Lower lobe of right lung (tissue), 2 donors: ENCODE data around the gene TAL1. TPM values are rescaled to one million over a fixed set of nuclear protein-coding genes. Genes with fewer than 3 reads are reported as not detected.
A peak's percentile ranks its signal among the peaks of the same experiment; 100 is the strongest.

Experiments used
- ATAC-seq, 2 donors: fragments of 200-7000 bp; cut with Tn5 transposase; one replicate each; pipeline ENCODE4 v1.9.1; 2020 to 2022; ENCODE audit warnings: mild to moderate bottlenecking in 2 of 2, moderate library complexity in 2 of 2
- DNase-seq: peaks from one replicate; pipeline ENCODE4 v3.0.0-alpha.2; 2020
- H3K27ac ChIP-seq: fragments of 200-600 bp; one replicate; pipeline ENCODE4 v1.8.0; 2022
- H3K27me3 ChIP-seq: fragments of 200-600 bp; one replicate; pipeline ENCODE4 v1.8.0; 2022; ENCODE audit warnings: low read depth
- H3K36me3 ChIP-seq: fragments of 200-600 bp; one replicate; pipeline ENCODE4 v1.8.0; 2022; ENCODE audit warnings: mild to moderate bottlenecking
- H3K4me1 ChIP-seq: fragments of 200-600 bp; one replicate; pipeline ENCODE4 v1.8.0; 2022
- H3K4me3 ChIP-seq: fragments of 200-600 bp; one replicate; pipeline ENCODE4 v1.8.0; 2022; ENCODE audit warnings: mild to moderate bottlenecking
- H3K9me3 ChIP-seq: fragments of 200-600 bp; one replicate; pipeline ENCODE4 v1.8.0; 2022
- intact Hi-C: fragments of 100-400 bp; cut with DNase I; formaldehyde crosslinking; loops from one replicate; pipeline ENCODE4 v1.11.0; 2022
- total RNA-seq: library from RNA; stranded (reverse); fragmentation: NEBNext Ultra II Directional; extraction: Animal tissue kit (Norgen Biotek cat#: 25700); gene quantifications from one replicate; pipeline ENCODE4 v1.2.1, GENCODE V29; 2021
- TF ChIP-seq, protein P1 (sequence below): fragments of 200-600 bp; IDR thresholded peaks from one replicate; pipeline ENCODE4 v1.8.0; 2022; ENCODE audit warnings: antibody characterized with exemption, mild to moderate bottlenecking
- donor health status: DM: no; HTN: yes; CAD: no; lungs with severe emphysema.

TAL1 gene
- total RNA-seq, 1 donor from 2014 or later, result 15.4 TPM

DNA sequence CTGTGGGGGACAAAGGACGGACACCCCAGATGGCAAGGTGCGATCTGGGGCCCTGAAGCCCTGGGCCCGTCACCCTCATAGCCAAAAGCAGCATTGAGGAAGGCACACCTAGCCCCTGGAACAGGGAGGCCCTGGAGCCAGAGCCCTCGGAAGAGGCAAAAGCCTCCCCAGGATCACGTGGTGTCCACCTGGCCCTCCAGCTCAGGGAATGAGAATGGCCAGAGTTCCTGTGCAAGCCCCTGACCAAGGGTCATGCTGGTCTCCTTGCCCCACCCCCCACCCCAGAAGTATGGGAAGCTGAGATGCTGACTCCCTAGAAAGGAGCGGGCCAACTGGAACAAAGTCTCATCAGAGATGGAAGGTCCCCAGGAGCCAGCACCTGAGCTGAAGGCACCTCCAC lies 41.2 kb downstream of the TAL1 start:
- Histone ChIP-seq H3K9me3 (no peaks in the 10 kb centered on the region), H3K36me3 (no peaks in the 10 kb centered on the region), H3K27ac (peak overlapping the region; percentile 80), H3K4me3 (no peak overlapping the region), H3K27me3 (no peaks in the 10 kb centered on the region), H3K4me1 (peaks cover 33% of the 10 kb centered on the region)
- no peak for ATAC-seq
- no peak for DNase-seq
- intact Hi-C loops, result no loop called here
- TF ChIP-seq, protein P1, sequence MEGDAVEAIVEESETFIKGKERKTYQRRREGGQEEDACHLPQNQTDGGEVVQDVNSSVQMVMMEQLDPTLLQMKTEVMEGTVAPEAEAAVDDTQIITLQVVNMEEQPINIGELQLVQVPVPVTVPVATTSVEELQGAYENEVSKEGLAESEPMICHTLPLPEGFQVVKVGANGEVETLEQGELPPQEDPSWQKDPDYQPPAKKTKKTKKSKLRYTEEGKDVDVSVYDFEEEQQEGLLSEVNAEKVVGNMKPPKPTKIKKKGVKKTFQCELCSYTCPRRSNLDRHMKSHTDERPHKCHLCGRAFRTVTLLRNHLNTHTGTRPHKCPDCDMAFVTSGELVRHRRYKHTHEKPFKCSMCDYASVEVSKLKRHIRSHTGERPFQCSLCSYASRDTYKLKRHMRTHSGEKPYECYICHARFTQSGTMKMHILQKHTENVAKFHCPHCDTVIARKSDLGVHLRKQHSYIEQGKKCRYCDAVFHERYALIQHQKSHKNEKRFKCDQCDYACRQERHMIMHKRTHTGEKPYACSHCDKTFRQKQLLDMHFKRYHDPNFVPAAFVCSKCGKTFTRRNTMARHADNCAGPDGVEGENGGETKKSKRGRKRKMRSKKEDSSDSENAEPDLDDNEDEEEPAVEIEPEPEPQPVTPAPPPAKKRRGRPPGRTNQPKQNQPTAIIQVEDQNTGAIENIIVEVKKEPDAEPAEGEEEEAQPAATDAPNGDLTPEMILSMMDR, result no peak

DNA sequence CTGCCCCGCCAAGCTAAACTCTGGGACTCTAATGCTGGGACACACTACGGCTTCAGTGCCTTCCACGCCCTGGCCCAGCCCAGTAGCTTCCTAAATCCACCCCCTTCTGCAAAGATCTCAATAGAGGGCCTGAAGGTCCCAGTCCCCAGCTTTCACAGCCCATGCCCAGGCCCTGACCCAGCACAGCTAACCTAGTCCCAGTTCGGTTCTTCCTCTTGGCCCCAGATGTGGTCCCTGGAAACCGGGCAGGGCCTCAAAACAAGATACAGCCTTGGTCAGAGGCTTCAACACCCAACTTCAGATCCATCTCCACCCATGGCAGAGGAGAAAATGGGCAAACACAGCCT lies 41.5 kb downstream of the TAL1 start:
- H3K36me3 ChIP-seq, result no peaks in the 10 kb centered on the region
- peak overlapping the region; percentile 80 for H3K27ac ChIP-seq
- peaks cover 33% of the 10 kb centered on the region for H3K4me1 ChIP-seq
- no peaks in the 10 kb centered on the region for H3K27me3 ChIP-seq
- intact Hi-C loops, result no loop called here
- DNase-seq (no peak), ATAC-seq (no peak)
- no peaks in the 10 kb centered on the region for H3K9me3 ChIP-seq
- TF ChIP-seq, protein P1, result no peak
- H3K4me3 ChIP-seq, result no peak overlapping the region

DNA sequence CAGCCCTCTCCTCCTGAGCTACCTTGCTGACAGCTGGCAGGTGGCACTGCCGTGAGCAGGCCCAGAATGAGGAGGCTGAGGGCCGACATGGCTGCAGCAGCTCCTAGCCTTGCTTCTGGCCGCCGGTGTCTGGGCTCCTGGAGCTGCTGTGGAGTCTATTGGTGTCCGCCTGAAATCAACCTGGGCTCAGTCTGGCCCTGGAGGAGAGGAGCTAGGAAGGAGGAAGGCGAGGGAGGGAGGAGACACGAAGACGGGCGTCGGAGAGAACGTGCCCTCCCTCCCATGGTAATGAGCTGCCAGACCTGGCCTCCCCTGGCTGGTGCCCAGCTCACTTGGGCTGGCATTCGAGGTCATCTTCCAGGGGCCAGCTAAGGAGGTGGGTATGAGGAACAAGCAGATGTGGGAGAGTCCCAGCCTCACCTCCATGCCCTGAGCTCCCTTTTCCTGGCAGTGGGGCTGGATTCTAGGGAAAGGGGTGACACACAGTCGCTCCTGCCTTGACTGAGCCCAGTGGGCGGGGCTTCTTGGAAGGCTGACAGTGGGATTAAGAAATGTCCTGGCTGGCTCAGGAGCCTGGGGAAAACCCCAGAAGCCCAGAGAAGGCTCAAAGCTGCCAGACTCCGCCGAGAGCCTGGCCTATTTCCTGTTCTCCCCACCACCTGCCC lies 42.0 kb downstream of the TAL1 start, which contains the start of gene PDZK1IP1:
PDZK1IP1 (minus strand) TSS at position 193 of the 665 bp plus-strand sequence; CDS start at position 89, 104 bp downstream.
- intact Hi-C loops, result no loop called here
- ATAC-seq, result peak; percentile 88 to 92
- TF ChIP-seq, protein P1, result no peak
- Histone ChIP-seq H3K4me1 (peaks cover 33% of the 10 kb centered on the region), H3K9me3 (no peaks in the 10 kb centered on the region), H3K4me3 (peak within 1 kb of the TSS; percentile 44), H3K36me3 (no peaks in the 10 kb centered on the region), H3K27ac (peak within 1 kb of the TSS; percentile 80), H3K27me3 (no peaks in the 10 kb centered on the region)
- peak; percentile 89 for DNase-seq

- Histone ChIP-seq H3K36me3 (no peaks in the 10 kb centered on the region), H3K4me1 (peaks cover 33% of the 10 kb centered on the region), H3K4me3 (peak overlapping the region; percentile 44), H3K27me3 (no peaks in the 10 kb centered on the region), H3K9me3 (no peaks in the 10 kb centered on the region), H3K27ac (peak overlapping the region; percentile 80)
- TF ChIP-seq, protein P1, result no peak
- ATAC-seq (no peak), DNase-seq (no peak)
- intact Hi-C loops, result no loop called here
These were observed 42.9 kb downstream of the TAL1 start for GRCh38 chr1:47188791-47189785.

DNA sequence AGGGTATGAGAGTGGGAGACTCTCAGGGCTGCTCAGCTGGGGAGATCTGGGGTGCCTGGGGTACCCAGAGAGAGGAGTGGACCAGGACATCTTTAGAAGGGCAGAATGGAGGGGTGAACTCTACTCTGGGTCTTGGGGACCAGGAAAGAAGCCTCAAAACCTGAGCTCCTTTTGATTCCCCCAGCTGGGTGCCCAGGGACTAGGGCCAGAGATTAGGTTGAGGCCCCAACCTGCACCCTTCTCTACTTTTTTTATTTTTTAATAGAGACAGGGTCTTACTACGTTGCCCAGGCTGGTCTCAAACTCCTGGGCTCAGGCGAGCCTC lies 44.1 kb downstream of the TAL1 start:
- Histone ChIP-seq H3K27me3 (no peaks in the 10 kb centered on the region), H3K4me3 (no peak overlapping the region), H3K36me3 (no peaks in the 10 kb centered on the region), H3K9me3 (no peaks in the 10 kb centered on the region), H3K4me1 (peaks cover 29% of the 10 kb centered on the region), H3K27ac (no peak overlapping the region)
- DNase-seq (no peak), ATAC-seq (no peak)
- TF ChIP-seq, protein P1, result no peak
- intact Hi-C loops, result no loop called here
